Ovary (tissue), 3 donors: Measurements from ENCODE around the gene APOD.
"Not testable (repeated sequence)": the region's sequence is repeated elsewhere in the genome, so short reads cannot be mapped to it uniquely, and the experiment has no call there.

Source experiments
- CTCF ChIP-seq, 3 donors: fragments of 450-650 bp in 2 of 3; fragments of 200-600 bp in 1 of 3; IDR thresholded peaks; one replicate each; pipeline versions ENCODE4 v1.5.1 to v1.8.0; 2016 to 2022; ENCODE audit warnings: antibody characterized with exemption in 3 of 3, mild to moderate bottlenecking in 1 of 3
- EP300 ChIP-seq: sonication (generic); formaldehyde crosslinking; IDR thresholded peaks from one replicate; pipeline ENCODE4 v1.6.1; 2017; ENCODE audit warnings: antibody characterized with exemption
- POLR2A ChIP-seq: fragments of 450-650 bp; IDR thresholded peaks from one replicate; pipeline ENCODE4 v1.6.1; 2017; ENCODE audit warnings: antibody characterized with exemption, mild to moderate bottlenecking, moderate library complexity
- donor health status: DM: no; HTN: no; CAD: no.

- TF ChIP-seq CTCF (IDR thresholded peaks at IDR 0.05); EP300; POLR2A: not testable (repeated sequence)
Measured at GRCh38 chr3:195599926-195600325, 16.2 kb upstream of the APOD start.
